ENCODE results near the gene TLN1. TPM values are rescaled to one million over a fixed set of nuclear protein-coding genes. Genes with fewer than 3 reads are reported as not detected.

The TLN1 gene
- 153 and 188 TPM in 2 replicates for total RNA-seq (2013; cell fraction: nucleolus; rRNA removed)
- total RNA-seq (2014; rRNA removed), result 119 and 143 TPM in 2 replicates
- 49.5 and 61.0 TPM in 2 replicates for total RNA-seq (2014; rRNA removed; fragmentation: Illumina TruSeq; extraction: Trizol)
- total RNA-seq (2021), result 305 and 308 TPM in 2 replicates
- 68.0 TPM for polyA plus RNA-seq (2011; ENCODE audit: low read depth)
- 30.2 and 69.8 TPM in 2 replicates for polyA plus RNA-seq (2011; rRNA removed)
- polyA plus RNA-seq (2011; cell fraction: cytosol; rRNA removed), result 79.3 and 90.4 TPM in 2 replicates
- polyA plus RNA-seq (2011; cell fraction: nucleus; rRNA removed), result 131 and 170 TPM in 2 replicates
- 118 and 152 TPM in 2 replicates for polyA plus RNA-seq (2012)
- 57.6 and 73.4 TPM in 2 replicates for polyA plus RNA-seq (2014; fragmentation: Illumina TruSeq; extraction: Trizol)
- 10 to 100 TPM; 11.6 to 13.2 TPM for polyA plus RNA-seq (2014; fragmentation: Nextera tagmentation; extraction: Ambion mirVana)
- polyA plus RNA-seq (2014; rRNA removed), result 70.3 and 109 TPM in 2 replicates
- 10 to 100 TPM; 92.2 to 96.1 TPM for polyA plus RNA-seq (2016; fragmentation: Nextera tagmentation; extraction: Ambion mirVana)
- 205 and 277 TPM in 2 replicates for polyA minus RNA-seq (2011; rRNA and poly(A)+ RNA removed)
- 200 and 250 TPM in 2 replicates for polyA minus RNA-seq (2011; cell fraction: cytosol; rRNA and poly(A)+ RNA removed)
- polyA minus RNA-seq (2011; cell fraction: nucleus; rRNA and poly(A)+ RNA removed), result 49.8 and 109 TPM in 2 replicates
- percentile 85 among the genes with signal in this experiment for Bru-seq, nascent RNA
- BruChase-seq, experiment 1, labeled RNA remaining after a 6-hour chase, result percentile 97 among the genes with signal in this experiment
- BruChase-seq, experiment 2, labeled RNA remaining after a 2-hour chase, result percentile 92 among the genes with signal in this experiment
- long read RNA-seq, experiment 1, partial matches to known transcripts, result 15 of 17 reads
- long read RNA-seq, experiment 1, other reads (novel, unspliced or antisense), result 2 of 17 reads
- long read RNA-seq, experiment 2, partial matches to known transcripts, result 8 of 14 reads
- long read RNA-seq, experiment 2, other reads (novel, unspliced or antisense), result 6 of 14 reads

- Histone ChIP-seq H3K36me3 (ENCODE audit: control insufficient read depth in 2 of 2, insufficient read depth in 2 of 2, low read length in 1 of 2) (peaks cover 5 to 12% of the 10 kb centered on the region in 2 experiments; a peak in 3 of 4 replicates), H3K4me1 (ENCODE audit: control insufficient read depth, insufficient read depth, low read length) (peaks cover 17% of the 10 kb centered on the region), H3K9me3 (replicated peaks; ENCODE audit: control insufficient read depth, insufficient read depth, low read length) (no peaks in the 10 kb centered on the region), H3K9ac (ENCODE audit: control insufficient read depth, insufficient read depth, low read length) (peak within 1 kb of the TSS; percentile 90), H3K79me2 (ENCODE audit: control insufficient read depth, insufficient read depth, low read length) (peaks cover 59% of the 10 kb centered on the region), H2AFZ (ENCODE audit: control insufficient read depth, low read depth, low read length) (peak within 1 kb of the TSS; percentile 42), H4K20me1 (ENCODE audit: control insufficient read depth, insufficient read depth) (no peaks in the 10 kb centered on the region), H3K4me2 (ENCODE audit: control insufficient read depth, insufficient read depth) (peak within 1 kb of the TSS; percentile 99), H3K27me3 (replicated peaks in 1 of 2; ENCODE audit: control insufficient read depth in 2 of 2, insufficient read depth in 2 of 2, low read length in 1 of 2) (no peaks in the 10 kb centered on the region), H3K4me3 (peak within 1 kb of the TSS; percentile 93), H3K27ac (ENCODE audit: control insufficient read depth, insufficient read depth) (peak within 1 kb of the TSS; percentile 92)
- under 1% methylated on average over 49 of the region's 49 CpGs for WGBS (ENCODE audit: insufficient coverage, insufficient replicate concordance, low lambda C conversion rate, missing lambda C conversion rate)
- ChIA-PET RAD21 (ENCODE audit: unreplicated experiment) (interaction anchor here (1.1 to 8.6 kb wide), 17 partner anchors 14 to 617 kb away, joined by 3 to 133 read pairs (median 5); partner anchors contain the start of genes ARHGEF39, ATOSB, CCDC107 and CD72), POLR2A (interaction anchor here (0.6 to 8.1 kb wide), 22 partner anchors 9 to 128 kb away, joined by 3 to 163 read pairs (median 6); partner anchors contain the start of genes ARHGEF39, CCDC107, GBA2 and HINT2), SMC1A (ENCODE audit: uncharacterized antibody, unreplicated experiment) (interaction anchor here (1.0 to 8.0 kb wide), 9 partner anchors 16 to 113 kb away, joined by 3 to 145 read pairs (median 7); partner anchors contain the start of genes ARHGEF39, CCDC107, GBA2 and RGP1), CTCF (interaction anchor here (0.9 to 9.5 kb wide), 19 partner anchors 13 to 619 kb away, joined by 3 to 183 read pairs (median 5); partner anchors contain the start of genes ARHGEF39, CCDC107, GBA2 and HINT2)
- DNase-seq (ENCODE audit: low read depth, low spot score) (peak; percentile 91), ATAC-seq (peak; percentile 86), FAIRE-seq (peak; percentile 90)
- no TSS peak for BruUV-seq (replicated peaks)
- in situ Hi-C loops (cut with MboI), result loop anchor here (10.0 kb wide), 1 partner anchor 627 kb away; the partner anchor contains the start of gene STOML2
- intact Hi-C loops (cut with micrococcal nuclease; ENCODE audit: unreplicated experiment), result loop anchor here (1.0 to 10.0 kb wide), 5 partner anchors 16 to 617 kb away; partner anchors contain the start of genes ATOSB and HINT2
- TF ChIP-seq GATAD2B (conservative IDR thresholded peaks at IDR 0.05; ENCODE audit: low read depth), result 0 out of 2 replicates have a peak, but pooled peaks have one; percentile 20
- TF ChIP-seq, protein P1, sequence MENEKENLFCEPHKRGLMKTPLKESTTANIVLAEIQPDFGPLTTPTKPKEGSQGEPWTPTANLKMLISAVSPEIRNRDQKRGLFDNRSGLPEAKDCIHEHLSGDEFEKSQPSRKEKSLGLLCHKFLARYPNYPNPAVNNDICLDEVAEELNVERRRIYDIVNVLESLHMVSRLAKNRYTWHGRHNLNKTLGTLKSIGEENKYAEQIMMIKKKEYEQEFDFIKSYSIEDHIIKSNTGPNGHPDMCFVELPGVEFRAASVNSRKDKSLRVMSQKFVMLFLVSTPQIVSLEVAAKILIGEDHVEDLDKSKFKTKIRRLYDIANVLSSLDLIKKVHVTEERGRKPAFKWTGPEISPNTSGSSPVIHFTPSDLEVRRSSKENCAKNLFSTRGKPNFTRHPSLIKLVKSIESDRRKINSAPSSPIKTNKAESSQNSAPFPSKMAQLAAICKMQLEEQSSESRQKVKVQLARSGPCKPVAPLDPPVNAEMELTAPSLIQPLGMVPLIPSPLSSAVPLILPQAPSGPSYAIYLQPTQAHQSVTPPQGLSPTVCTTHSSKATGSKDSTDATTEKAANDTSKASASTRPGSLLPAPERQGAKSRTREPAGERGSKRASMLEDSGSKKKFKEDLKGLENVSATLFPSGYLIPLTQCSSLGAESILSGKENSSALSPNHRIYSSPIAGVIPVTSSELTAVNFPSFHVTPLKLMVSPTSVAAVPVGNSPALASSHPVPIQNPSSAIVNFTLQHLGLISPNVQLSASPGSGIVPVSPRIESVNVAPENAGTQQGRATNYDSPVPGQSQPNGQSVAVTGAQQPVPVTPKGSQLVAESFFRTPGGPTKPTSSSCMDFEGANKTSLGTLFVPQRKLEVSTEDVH (IDR thresholded peaks at IDR 0.05; ENCODE audit: low read depth, partially characterized antibody), result no peak
- TF ChIP-seq ATF7 (IDR thresholded peaks at IDR 0.05; ENCODE audit: low read depth), result peak; percentile 73
- peak; percentile 37; the same call in 1 of the 2 replicates for TF ChIP-seq PAX5 (IDR thresholded peaks at IDR 0.05; ENCODE audit: borderline replicate concordance, low read depth, low read length)
- no peak for TF ChIP-seq SUPT20H (IDR thresholded peaks at IDR 0.05; ENCODE audit: borderline replicate concordance, control insufficient read depth, low read depth, low read length)
- TF ChIP-seq, protein P2, sequence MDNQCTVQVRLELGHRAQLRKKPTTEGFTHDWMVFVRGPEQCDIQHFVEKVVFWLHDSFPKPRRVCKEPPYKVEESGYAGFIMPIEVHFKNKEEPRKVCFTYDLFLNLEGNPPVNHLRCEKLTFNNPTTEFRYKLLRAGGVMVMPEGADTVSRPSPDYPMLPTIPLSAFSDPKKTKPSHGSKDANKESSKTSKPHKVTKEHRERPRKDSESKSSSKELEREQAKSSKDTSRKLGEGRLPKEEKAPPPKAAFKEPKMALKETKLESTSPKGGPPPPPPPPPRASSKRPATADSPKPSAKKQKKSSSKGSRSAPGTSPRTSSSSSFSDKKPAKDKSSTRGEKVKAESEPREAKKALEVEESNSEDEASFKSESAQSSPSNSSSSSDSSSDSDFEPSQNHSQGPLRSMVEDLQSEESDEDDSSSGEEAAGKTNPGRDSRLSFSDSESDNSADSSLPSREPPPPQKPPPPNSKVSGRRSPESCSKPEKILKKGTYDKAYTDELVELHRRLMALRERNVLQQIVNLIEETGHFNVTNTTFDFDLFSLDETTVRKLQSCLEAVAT (IDR thresholded peaks at IDR 0.05), result peak; percentile 89
- peak; percentile 38; the same call in 1 of the 2 replicates for TF ChIP-seq MAX (IDR thresholded peaks at IDR 0.05; ENCODE audit: low read depth, low read length)
- TF ChIP-seq JUND (IDR thresholded peaks at IDR 0.05; ENCODE audit: low read depth, low read length), result no peak
- peak; percentile 25 for TF ChIP-seq NR2F1 (conservative IDR thresholded peaks at IDR 0.05)
Measured at GRCh38 chr9:35732185-35732799, at the start of gene TLN1, which contains the start of gene CREB3. Gene TLN1 (minus strand): TSS chr9:35732195. CDS start chr9:35725694, 6,501 bp downstream. Gene CREB3 (plus strand): TSS chr9:35732666. CDS start chr9:35732773, 107 bp downstream.
